GM21360 (cell line): Measurements from ENCODE around the gene ELF3.
"Not testable (repeated sequence)": the region's sequence is repeated elsewhere in the genome, so short reads cannot be mapped to it uniquely, and the experiment has no call there.

ENCODE experiments used
- ATAC-seq: cut with Tn5 transposase; IDR thresholded peaks from one replicate; pipeline ENCODE4 v1.9.1; 2021; ENCODE audit warnings: mild to moderate bottlenecking, moderate library complexity; ENCODE audit not compliant: unreplicated experiment

Gene ELF3

DNA sequence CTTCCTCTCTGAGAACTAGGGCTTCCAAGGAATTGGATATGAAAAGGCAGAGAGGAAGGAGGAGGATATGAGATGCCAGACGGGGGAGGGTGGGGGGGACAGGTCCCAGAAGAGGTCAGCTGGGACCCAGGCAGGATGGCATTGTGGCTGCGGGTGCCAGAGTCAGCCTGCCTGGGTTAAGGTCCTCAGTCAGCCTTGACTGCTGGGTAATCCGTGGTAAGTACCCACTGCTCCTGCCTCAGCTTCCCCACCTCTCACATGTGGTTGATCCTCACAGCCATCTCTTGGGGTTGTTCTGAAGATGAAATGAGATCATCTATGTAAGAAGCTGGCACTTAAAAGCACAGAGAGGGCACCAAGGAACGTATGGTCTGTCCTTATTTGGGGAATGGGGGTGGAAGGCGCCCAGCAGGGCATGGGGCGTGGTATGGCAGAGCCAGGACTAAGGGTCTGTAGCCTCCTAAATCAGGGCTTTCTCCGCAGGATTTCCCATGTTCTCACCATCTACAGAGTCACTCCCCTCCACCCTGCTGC, 23.8 kb downstream of the ELF3 start:
- no peak for ATAC-seq

DNA sequence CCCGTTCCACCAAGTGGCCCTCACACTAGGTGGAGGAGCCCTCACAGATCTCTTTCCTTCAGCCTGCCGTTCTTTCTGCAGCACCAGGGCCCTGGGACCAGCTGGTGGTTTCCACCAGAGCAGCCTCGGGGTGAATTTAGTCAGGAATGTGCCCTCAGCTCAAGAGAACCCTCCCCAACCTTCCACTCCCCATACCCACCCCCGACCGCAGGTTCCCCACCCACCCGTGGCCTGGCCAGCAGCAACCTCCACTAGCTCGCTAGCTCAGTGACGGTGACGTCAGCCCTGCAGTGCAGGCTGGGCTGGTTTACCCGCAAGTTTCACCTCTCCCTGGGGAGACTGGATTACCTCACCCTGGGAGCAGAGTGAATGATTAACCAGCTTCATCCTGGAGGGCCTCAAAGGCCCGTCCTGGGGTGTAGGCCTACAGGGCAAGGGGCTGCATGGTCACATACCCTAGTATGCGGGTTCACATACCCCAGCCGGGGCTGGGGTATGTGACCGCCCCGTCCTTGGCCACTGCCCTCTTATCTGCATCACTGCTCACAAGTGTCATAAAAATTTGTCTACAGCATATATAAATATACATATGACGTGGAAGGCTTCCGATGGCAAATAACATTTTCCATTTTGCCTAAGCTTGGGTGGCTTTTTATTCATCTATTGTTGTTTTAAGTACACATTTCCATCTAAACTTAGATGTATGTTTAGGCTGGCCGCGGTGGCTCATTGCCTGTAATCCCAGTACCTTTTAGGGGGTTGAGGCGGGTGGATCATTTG, 24.5 kb downstream of the ELF3 start:
- no peak for ATAC-seq

DNA sequence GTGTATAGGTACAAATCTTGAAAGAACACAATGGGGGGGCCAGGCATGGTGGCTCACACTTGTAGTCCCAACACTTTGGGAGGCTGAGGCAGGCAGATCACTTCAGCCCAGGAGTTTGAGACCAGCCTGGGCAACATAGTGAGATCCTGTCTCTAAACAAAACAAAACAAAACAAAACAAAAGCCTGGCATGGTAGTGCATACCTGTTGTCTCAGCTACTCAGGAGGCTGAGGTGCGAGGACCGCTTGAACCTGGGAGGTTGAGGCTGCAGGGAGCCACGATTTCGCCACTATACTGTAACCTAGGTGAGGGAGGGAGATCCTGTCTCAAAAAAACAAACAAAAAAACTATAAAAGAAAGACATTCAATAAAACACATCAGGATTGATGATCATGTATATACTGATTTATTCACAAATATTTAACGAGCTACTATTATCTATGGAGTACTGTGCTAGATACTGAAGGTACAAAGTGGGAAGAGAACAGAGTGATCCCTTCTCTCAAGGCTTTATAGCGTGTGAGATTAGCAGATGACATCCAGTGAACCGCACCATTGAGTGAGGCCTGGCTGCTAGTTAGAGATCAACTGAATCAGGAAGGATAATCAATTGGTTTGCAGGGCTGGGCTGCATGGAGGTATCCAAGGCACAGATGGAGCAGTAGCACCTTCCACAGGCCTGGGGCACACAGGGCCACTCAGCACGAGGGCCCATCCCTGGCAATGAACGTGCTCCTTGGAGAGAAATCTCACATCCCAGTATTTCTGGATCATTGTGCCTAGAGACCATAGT, 26.4 kb downstream of the ELF3 start:
- ATAC-seq: no peak

DNA sequence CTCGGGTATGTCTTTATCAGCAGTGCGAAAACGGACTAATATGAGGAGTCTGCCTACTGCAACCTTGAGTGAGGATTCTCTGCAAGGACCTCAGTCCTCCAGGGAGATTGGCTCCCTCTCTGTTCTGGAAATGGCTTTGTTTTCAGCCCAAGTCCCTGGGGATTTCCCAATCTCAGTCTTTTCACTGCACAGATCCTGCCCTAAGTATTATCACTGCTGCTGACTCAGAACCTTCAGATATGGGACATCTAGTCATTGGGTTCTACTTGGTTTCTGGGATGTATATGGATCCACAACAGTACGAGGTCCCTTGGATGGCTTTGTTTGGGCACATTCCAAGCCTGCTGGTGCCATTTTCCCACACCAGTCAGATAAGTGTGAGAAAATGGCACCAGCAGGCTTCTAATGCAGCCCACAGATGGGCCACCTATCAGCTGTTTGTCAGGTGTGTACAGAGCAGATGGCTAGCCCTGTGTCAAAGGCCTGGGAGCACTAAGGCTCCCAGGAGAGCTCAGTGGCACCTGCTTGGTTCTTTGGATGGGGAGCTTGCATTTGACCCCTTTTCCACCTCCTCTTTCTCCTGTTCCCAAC, 27.4 kb downstream of the ELF3 start:
- no peak for ATAC-seq

DNA sequence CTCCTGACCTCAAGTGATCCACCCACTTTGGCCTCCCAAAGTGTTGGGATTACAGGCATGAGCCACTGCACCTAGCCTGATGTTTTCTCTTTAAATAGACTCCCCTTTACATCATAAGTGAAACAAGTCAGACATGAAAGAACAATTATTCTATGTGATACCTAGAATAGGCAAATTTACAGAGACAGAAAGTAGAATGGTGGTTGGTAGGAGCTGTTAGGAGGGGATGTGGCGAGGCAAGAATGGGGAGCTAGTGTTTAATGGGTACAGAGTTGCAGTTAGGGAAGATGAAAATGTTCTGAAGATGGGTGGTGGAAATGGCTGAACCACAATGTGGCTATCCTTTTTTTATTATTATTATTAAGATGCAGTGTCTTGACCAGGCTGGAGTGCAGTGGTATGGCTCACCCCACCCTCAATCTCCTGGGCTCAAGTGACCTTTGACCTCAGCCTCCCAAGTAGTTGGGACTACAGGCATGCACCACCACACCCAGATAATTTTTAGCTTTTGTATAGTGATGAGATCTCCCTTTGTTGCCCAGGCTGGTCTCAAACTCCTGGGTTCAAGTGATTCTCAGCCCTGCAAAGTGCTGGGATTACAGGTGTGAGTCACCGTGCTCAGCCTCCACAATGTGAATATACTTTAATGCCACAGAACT, 28.4 kb downstream of the ELF3 start:
- no peak for ATAC-seq

DNA sequence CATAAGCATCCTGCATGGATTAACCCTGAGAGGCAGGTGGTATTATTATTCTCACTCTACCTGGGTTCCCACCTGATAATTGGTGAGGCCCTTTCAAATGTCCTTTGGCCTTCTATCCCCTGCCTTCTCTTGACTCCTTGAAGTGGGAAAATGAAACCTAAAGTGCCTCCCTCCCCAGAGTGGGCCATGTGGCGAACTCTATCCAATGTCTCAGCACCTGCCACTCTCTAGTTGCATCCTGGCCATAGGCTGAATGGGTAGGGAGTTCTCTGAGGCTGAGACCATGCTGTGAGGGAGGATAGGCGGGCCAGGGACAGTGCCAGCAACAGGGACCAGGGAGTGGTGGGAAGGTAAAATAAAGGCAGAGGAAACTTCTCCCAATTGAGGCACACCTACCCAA, 35.3 kb downstream of the ELF3 start:
- no peak for ATAC-seq

DNA sequence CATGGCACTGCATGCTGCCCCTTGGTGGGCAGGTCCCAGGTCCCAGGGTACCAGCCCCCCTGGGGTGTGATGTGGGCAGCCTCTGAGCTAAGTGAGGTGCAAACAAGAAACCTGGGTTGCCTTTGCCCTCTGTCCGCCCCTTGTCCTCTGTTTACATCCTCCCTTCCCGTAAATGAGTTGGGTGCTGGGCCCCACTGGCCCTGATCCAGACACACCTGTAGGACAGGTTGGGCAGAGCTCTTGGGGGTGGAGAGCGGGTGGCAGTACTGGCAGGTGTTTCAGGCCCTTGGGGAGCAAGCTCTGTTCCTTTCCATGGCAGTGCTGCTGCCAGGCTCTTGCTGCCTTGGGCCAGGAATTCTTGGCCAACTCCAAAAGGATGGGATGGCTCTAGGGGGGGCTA, 35.8 kb downstream of the ELF3 start:
- ATAC-seq: no peak

DNA sequence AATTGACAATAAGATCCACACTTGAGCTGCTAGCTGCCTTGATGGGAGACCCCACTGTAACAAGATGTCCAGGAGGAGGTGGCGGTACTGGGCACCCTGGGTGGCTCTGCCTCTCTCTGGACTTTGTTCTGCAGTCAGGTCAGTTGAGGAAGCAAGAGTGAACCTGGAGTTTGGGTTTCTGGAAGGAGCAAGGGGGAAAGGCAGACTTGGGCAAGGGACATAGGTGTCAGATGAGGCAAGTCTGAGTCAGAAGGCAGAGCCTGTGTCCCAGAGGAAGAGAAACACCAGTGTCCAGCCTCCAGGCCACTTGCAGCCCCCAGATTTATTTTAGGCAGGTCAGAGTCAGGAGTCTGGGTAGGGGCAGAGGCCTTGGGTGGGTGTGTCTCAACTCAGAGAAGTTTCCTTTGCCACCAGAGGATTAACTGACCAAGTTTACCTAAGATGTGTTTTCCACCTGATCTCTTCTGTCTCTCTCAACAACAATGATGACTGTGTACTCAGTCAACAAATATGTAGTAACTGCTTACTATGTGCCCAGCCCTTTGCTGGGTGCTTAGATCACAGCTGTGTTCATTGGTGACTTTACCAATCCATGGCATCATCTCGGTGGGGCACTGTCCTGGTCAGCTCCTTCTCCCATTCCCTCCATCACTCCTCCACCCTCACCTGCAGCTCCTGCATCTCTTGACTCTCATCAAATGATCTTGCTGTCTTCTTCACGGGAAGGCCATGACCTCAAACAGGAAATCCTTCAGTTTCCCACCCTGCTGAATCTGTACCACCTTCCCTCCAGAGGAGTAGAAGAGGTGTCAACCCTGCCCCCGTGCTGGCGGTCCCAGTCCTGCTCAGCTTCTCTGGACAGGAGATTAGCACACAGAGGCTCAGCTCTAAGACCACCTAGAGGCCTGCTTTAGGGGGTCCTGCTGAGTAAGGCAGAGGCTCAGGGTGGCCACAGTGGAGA, 36.6 kb downstream of the ELF3 start:
- no peak for ATAC-seq

DNA sequence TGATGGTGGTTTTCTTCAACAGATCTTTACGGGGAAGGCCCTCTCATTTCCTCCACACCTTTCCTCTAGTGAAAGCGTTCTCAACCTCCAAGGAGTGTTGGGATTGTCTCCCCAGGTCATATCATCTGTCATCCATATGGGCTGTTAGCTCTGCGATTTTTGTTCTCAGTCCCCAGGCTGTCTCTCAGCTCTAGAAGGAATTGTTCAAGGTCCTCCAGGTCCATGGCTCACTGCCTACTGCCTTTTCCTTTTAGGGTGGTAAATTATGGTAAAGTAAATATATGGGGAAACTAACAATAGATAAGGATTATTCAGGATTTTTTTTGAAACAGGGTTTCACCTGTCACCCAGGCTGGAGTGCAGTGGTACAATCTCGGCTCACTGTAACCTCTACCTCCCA, 37.6 kb downstream of the ELF3 start:
- no peak for ATAC-seq

DNA sequence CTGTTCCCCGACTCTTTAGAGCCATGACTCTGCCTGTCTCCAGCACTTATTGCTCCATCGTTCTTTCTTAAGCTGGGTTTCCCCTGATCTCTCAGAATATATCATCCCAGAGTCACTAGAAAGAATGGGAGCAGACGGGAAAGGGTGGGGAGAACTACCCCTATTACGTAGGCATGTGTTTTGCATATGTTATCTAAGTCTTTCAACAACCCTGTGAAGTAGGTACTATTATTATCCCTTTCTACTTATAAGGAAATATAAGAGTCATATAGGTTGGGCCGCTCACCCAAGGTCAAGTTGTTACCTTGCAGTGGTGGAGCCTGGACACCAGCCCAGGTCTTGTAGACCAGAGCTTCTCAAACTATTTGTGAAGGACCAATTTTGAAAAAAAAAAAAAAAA, 38.7 kb downstream of the ELF3 start:
- ATAC-seq: no peak

DNA sequence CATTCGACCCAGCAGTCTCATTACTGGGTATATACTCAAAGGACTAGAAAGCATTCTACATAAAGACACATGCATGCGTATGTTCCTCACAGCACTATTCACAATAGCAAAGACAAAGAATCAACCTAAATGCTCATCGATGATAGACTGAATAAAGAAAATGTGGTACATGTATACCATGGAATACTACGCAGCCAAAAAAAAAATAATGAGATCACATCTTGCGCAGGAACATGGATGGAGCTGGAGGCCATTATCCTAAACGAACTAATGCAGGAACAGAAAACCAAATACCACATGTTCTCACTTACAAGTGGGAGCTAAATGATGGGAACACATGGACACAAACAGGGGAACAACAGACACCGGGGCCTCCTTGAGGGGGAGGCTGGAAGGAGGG, 43.7 kb downstream of the ELF3 start:
- ATAC-seq: no peak

DNA sequence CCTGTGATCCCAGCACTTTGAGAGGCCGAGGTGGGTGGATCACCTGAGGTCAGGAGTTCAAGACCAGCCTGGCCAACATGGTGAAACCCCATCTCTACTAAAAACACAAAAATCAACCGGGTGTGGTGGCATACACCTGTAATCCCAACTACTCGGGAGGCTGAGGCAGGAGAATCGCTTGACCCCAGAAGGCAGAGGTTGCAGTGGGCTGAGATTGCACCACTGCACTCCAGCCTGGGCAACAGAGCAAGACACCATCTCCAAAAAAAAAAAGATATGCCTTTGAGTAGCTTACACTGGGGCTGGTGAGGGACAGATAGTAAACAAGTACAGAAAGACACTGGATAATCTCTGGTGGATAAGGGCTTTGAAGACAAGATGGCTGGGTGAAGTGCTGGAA, 44.3 kb downstream of the ELF3 start:
- ATAC-seq: not testable (repeated sequence)

DNA sequence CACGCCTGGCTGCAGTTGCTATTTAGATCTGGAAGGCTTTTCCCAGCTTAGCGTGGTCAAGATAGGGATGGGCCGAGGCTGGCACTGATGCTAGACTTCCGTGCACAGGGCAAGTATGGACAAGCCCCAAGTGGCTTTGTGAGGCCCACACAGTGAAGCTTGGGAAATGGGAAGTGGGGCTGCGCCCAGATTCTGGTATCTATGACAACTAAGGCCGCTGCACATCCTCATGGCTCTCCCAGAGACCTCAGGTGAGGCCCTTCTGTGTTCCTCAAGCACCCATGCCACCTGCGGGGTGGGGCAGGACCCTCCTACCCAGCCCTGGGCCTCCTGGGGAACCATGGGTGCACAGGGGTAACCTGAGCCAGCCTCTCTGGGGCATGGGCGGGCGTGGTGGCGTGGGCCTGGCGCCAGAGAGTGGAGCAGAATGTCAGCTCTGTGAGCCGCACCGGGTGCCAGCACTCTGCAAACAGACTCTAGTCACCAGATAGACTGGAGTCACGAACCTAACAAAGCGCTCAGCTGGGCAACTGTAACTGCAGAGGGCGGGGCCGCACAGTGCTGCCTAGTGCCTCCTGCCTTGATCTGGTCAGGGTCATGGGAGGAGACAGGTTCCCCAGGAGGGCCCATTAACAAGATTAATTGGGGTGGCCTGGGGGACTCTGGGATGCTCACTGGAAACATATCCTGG, 46.4 kb downstream of the ELF3 start:
- no peak for ATAC-seq

DNA sequence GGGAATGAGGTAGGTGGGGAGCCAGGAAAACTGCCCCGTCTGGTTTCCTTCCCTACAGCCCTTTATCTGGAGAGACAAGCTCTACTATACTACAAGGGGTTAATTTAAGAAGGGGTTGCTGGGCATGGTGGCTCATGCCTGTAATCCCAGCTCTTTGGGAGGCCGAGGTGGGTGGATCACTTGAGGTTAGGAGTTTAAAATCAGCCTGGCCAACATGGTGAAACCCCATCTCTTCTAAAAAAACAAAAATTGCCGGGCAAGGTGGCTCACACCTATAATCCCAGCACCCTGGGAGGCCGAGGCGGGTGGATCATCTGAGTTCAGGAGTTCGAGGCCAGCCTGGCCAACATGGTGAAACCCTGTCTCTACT, 46.9 kb downstream of the ELF3 start:
- not testable (repeated sequence) for ATAC-seq

DNA sequence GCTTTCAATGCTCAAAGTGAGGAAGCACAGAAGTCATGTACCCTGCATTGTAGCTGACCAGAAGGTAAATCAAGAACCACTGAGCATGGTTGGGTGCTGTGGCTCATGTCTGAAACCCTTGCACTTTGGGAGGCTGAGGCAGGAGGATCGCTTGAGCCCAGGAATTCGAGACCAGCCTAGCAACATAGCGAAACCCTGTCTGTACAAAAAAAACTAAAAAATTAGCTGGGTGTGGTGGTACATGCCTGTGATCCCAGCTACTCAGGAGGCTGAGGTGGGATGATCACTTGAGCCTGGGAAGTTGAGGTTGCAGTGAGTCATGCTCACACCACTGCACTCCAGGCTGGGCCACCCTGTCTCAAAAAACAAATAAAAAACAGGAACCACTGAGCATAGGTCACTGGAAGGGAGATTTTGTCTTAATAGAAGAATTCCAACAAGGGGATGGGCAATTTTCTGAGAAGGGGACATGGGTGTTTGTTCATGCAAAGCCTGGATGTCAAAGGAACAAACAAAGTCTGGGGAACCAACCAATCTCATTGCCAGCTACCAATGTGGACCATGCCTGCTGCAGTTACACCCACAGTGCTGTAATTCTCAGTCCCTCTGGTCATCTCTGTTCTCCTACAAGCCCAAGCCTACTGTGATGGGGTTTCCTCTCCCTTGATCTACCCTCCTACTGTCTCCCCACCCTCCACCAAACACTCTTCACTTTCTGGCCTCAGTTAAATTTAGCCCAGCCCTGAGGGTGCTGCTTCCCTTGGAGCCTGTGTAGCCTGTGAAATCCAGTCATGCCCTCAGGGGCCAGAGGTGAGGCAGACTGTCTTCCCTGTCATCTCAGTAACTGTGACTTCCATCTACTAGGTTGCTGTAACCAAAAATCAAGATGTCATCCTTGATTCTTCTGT, 47.9 kb downstream of the ELF3 start:
- no peak for ATAC-seq

DNA sequence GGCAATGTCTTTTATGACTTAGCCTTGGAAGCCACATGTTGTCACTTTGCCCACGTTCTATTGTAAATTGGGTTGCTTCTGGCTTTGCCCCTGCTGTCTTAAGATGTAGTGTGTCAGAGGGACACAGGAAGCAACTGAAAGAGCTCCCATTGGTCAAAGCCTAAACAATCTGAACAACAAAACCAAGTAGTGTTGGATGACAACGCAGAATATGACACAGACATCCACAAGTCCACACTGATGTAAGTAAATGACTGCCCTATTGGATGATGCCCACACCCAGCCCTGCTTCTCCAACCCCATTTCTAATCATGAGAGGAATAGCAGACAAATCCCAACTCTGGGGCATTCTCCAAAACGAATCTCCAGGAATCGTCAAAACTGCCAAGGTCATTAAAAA, 50.7 kb downstream of the ELF3 start:
- no peak for ATAC-seq

DNA sequence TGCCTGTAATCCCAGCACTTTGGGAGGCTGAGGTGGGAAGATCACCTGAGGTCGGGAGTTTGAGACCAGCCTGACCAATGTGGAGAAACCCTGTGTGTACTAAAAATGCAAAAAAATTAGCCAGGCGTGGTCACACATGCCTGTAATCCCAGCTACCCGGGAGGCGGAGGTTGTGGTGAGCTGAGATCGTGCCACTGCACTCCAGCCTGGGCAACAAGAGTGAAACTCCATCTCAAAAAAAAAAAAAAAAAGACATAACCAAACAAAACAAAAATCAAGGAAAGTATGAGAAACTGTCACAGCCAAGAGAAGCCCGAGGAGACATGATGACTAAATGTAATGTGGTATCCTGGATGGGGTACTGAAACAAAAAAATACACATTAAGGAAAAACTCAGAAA, 51.4 kb downstream of the ELF3 start:
- not testable (repeated sequence) for ATAC-seq

DNA sequence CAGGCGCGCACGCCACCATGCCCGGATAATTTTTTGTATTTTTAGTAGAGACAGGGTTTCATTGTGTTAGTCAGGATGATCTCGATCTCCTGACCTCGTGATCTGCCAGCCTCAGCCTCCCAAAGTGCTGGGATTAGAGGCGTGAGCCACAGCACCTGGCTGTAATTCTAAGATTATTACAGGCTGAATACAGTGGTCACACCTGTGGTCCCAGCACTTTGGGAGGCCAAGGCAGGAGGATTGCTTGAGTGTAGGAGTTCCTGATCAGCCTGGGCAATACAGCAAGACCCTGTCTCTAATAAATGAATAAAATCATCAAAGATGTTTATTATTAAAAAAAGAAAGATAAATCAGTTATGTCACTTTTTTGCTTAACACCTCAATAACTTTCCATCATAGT, 52.2 kb downstream of the ELF3 start:
- not testable (repeated sequence) for ATAC-seq

DNA sequence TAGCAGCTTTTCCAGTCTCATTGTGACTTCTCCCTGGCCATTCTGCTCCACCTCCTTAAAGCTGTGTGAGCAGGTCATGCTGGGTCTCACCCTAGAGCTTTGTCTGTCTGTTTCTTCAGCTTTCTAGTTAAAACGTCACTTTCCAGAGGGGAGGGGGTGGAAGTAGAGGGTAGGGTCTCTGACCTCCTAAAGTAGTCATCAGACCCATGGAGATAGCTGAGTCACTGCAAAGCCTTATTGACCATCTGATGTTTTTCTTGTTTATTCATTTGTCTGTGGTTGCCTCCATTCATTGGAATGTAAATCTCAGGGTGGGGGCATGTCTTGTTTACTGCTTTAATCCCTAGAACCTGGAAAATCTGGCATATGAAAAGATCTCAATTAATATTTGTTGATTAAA, 52.7 kb downstream of the ELF3 start:
- ATAC-seq: no peak
